Panc1 (cell line): ENCODE measurements around the gene CHRNA7. TPM values are rescaled to one million over a fixed set of nuclear protein-coding genes. Genes with fewer than 3 reads are reported as not detected.

Experiments
- ATAC-seq: fragments of 200-7000 bp; cut with Tn5 transposase; 2 replicates; pipeline ENCODE4 v1.9.1; 2020; ENCODE audit warnings: mild to moderate bottlenecking, moderate library complexity
- BruUV-seq: library from RNA; stranded (reverse); fragments of 400-500 nt; replicated peaks from 2 replicates; lab custom pipeline; 2021; lab: Mats Ljungman, UMichigan
- CTCF ChIA-PET: fragments of 300-600 bp; sonication (Branson Sonifier 250); formaldehyde crosslinking; loops from one replicate; lab custom pipeline; 2022; ENCODE audit warnings: antibody characterized with exemption; lab: Charles Lee
- POLR2A ChIA-PET: fragments of 300-600 bp; sonication (Branson Sonifier 250); formaldehyde crosslinking; loops from one replicate; lab custom pipeline; 2022; ENCODE audit warnings: antibody characterized with exemption; lab: Charles Lee
- DNase-seq: peaks from one replicate; pipeline ENCODE4 v3.0.0-alpha.2; 2010; ENCODE audit warnings: low read depth, low spot score
- H3K27ac ChIP-seq: 2 replicates; pipeline ENCODE4 v1.5.1; 2011; ENCODE audit warnings: mild to moderate bottlenecking, low read length, inconsistent platforms
- H3K27me3 ChIP-seq: fragments of 200-500 bp; sonication (Bioruptor generic); 2 replicates; pipeline ENCODE4 v1.6.0; 2014; ENCODE audit warnings: low read length, inconsistent platforms; ENCODE audit not compliant: control insufficient read depth, insufficient read depth
- H3K36me3 ChIP-seq: fragments of 200-500 bp; sonication (Bioruptor generic); 2 replicates; pipeline ENCODE4 v1.5.1; 2014; ENCODE audit warnings: inconsistent platforms, mild to moderate bottlenecking, low read length, moderate library complexity; ENCODE audit not compliant: control insufficient read depth, insufficient read depth
- H3K4me1 ChIP-seq: 2 replicates; pipeline ENCODE4 v1.5.1; 2011; ENCODE audit warnings: inconsistent platforms, mild to moderate bottlenecking, low read length, moderate library complexity; ENCODE audit not compliant: control insufficient read depth, insufficient read depth
- H3K4me3 ChIP-seq, 2 experiments: 2 replicates each; pipeline ENCODE4 v1.5.1; 2011 to 2012; ENCODE audit warnings: low read depth in 2 of 2, low read length in 2 of 2, mild to moderate bottlenecking in 2 of 2, inconsistent platforms in 1 of 2, moderate library complexity in 1 of 2
- H3K9me3 ChIP-seq: fragments of 200-500 bp; sonication (Bioruptor generic); 2 replicates; pipeline ENCODE4 v1.5.1; 2014; ENCODE audit warnings: low read depth, mild to moderate bottlenecking, inconsistent platforms, low read length, moderate library complexity; ENCODE audit not compliant: control insufficient read depth, insufficient read depth
- CTCF ChIP-seq: fragments of 450-650 bp; IDR thresholded peaks from 2 replicates; pipeline ENCODE4 v1.5.1; 2017; ENCODE audit warnings: mild to moderate bottlenecking
- POLR2AphosphoS5 ChIP-seq: IDR thresholded peaks from 2 replicates; pipeline ENCODE4 v1.6.1; 2012; ENCODE audit warnings: mild to moderate bottlenecking, low read depth, low read length, moderate library complexity
- REST ChIP-seq, 2 experiments: IDR thresholded peaks; 2 replicates each; pipeline ENCODE4 v1.6.1; 2011 to 2012; ENCODE audit warnings: low read depth in 2 of 2, control low read depth in 1 of 2, low read length in 1 of 2, mild to moderate bottlenecking in 1 of 2, moderate library complexity in 1 of 2; ENCODE audit not compliant: insufficient read depth in 1 of 2
- SIN3A ChIP-seq: IDR thresholded peaks from 2 replicates; pipeline ENCODE4 v1.6.1; 2012; ENCODE audit warnings: low read depth, mild to moderate bottlenecking, low read length, moderate library complexity, borderline replicate concordance; ENCODE audit not compliant: insufficient read depth
- TCF7L2 ChIP-seq: IDR thresholded peaks from 2 replicates; pipeline ENCODE4 v1.6.1; 2011; ENCODE audit warnings: mild to moderate bottlenecking, low read depth, low read length, inconsistent platforms
- in situ Hi-C: cut with HindIII; loops from 2 replicates; pipeline ENCODE4 v1.10.0; 2016; ENCODE audit warnings: low sequenced_read_pairs, low pct_unique_long_range_greater_than_20kb
- intact Hi-C: fragments of 100-400 bp; cut with micrococcal nuclease; formaldehyde crosslinking; loops from one replicate; pipeline ENCODE4 v1.10.0; 2022; ENCODE audit not compliant: unreplicated experiment
- total RNA-seq: library from RNA; stranded (reverse); gene quantifications from one replicate; pipeline ENCODE4 v1.2.1, GENCODE V29; 2021; ENCODE audit not compliant: unreplicated experiment

CHRNA7 gene
- total RNA-seq, 1 experiment from 2014 or later = 3.3 TPM

DNA sequence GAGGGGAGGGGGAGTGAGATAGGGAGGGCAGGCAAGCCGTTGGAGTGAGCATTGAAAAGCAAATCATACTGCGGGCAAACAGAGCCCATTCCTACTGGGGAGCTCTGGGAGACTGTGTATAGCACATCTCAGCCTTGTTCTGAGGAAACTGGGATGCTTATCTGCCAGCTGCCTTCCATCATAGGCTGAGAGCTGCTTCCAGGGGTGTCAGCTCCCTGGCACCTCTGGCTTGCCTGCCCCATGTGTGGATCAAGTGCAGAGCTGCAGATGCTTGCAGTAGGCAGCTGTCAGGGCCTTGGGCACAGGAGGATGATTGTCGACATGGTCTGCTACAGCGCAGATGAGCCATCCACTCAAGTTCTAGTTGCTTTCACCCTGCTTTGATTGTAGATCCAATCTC lies 86.8 kb downstream of the CHRNA7 start:
- POLR2A ChIA-PET = no interaction called here
- in situ Hi-C loops = no loop called here
- no TSS peak for BruUV-seq
- no peak for TF ChIP-seq REST (IDR thresholded peaks at IDR 0.05; ENCODE audit: insufficient read depth in 1 of 2, low read depth in 2 of 2, low read length in 1 of 2)
- TF ChIP-seq TCF7L2 = no peak
- TF ChIP-seq POLR2AphosphoS5 = no peak
- TF ChIP-seq CTCF = no peak
- no peak for TF ChIP-seq SIN3A
- Histone ChIP-seq H3K9me3 (no peaks in the 10 kb centered on the region), H3K4me3 (no peak overlapping the region), H3K27me3 (no peaks in the 10 kb centered on the region), H3K27ac (no peak overlapping the region), H3K36me3 (no peaks in the 10 kb centered on the region), H3K4me1 (no peaks in the 10 kb centered on the region)
- DNase-seq (no peak), ATAC-seq (no peak)
- CTCF ChIA-PET = no interaction called here
- intact Hi-C loops = loop anchor here (10.0 kb wide), 1 partner anchor 82 kb away; the partner anchor contains the start of gene CHRNA7

DNA sequence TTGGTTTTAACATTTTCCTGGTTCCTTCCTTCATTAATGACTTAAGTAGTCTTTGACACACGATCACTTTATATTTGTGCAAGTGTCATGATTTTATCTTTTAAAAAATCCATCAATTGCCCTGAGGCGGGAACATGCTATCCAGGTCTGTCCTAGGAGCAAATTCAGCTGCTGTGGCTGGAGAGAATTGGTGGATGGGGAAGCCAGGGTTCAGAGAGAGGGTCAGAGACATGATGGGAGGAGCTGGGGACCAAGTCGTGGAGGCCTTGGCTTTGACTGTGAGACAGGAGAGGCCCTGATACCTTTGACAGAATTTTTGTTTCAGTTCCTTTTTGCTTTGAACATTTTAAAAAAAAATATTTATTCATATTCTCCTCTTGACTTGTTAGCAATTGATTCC lies 89.0 kb downstream of the CHRNA7 start:
- ChIA-PET CTCF (no interaction called here), POLR2A (no interaction called here)
- BruUV-seq = no TSS peak
- no peak for TF ChIP-seq CTCF
- TF ChIP-seq SIN3A = no peak
- no peak for TF ChIP-seq REST (IDR thresholded peaks at IDR 0.05; ENCODE audit: insufficient read depth in 1 of 2, low read depth in 2 of 2, low read length in 1 of 2)
- TF ChIP-seq TCF7L2 = no peak
- no peak for TF ChIP-seq POLR2AphosphoS5
- ATAC-seq = no peak
- DNase-seq = no peak
- in situ Hi-C loops (no loop called here), intact Hi-C loops (loop anchor here (10.0 kb wide), 1 partner anchor 84 kb away; the partner anchor contains the start of gene CHRNA7)
- no peak overlapping the region for H3K4me3 ChIP-seq
- no peaks in the 10 kb centered on the region; the same call in 1 of the 2 replicates for H3K27me3 ChIP-seq
- no peaks in the 10 kb centered on the region for H3K36me3 ChIP-seq
- no peaks in the 10 kb centered on the region for H3K4me1 ChIP-seq
- H3K27ac ChIP-seq = no peak overlapping the region
- H3K9me3 ChIP-seq = no peaks in the 10 kb centered on the region
